GM19452 (cell line): Measurements from ENCODE around the gene TMEM184A.
"Not testable (repeated sequence)": the region's sequence is repeated elsewhere in the genome, so short reads cannot be mapped to it uniquely, and the experiment has no call there.

Experiments
- ATAC-seq: cut with Tn5 transposase; IDR thresholded peaks from one replicate; pipeline ENCODE4 v1.9.1; 2021; ENCODE audit not compliant: unreplicated experiment

TMEM184A gene

GRCh38 chr7:1529383-1530116, 26.5 kb downstream of the TMEM184A start:
- no peak for ATAC-seq

GRCh38 chr7:1526271-1526754, 29.7 kb downstream of the TMEM184A start:
- no peak for ATAC-seq

GRCh38 chr7:1525409-1525808, 30.6 kb downstream of the TMEM184A start:
- ATAC-seq = no peak

GRCh38 chr7:1523844-1524243, 32.2 kb downstream of the TMEM184A start:
- ATAC-seq = no peak

- ATAC-seq = no peak
Observed at GRCh38 chr7:1523208-1523607, 32.8 kb downstream of the TMEM184A start.

GRCh38 chr7:1521456-1521855, 34.5 kb downstream of the TMEM184A start:
- ATAC-seq = no peak

GRCh38 chr7:1520539-1521234, 35.3 kb downstream of the TMEM184A start:
- no peak for ATAC-seq

- ATAC-seq = not testable (repeated sequence)
Observed at GRCh38 chr7:1519322-1519922, 36.6 kb downstream of the TMEM184A start.

- no peak for ATAC-seq
Observed at GRCh38 chr7:1516586-1517251, 39.3 kb downstream of the TMEM184A start.

GRCh38 chr7:1515509-1515967, 40.5 kb downstream of the TMEM184A start:
- not testable (repeated sequence) for ATAC-seq

- ATAC-seq = no peak
Observed at GRCh38 chr7:1514995-1515401, 41.0 kb downstream of the TMEM184A start.

- ATAC-seq = no peak
Observed at GRCh38 chr7:1514407-1514806, 41.6 kb downstream of the TMEM184A start.

- no peak for ATAC-seq
Observed at GRCh38 chr7:1513657-1514095, 42.3 kb downstream of the TMEM184A start.

- no peak for ATAC-seq
Observed at GRCh38 chr7:1512781-1513656, 43.0 kb downstream of the TMEM184A start.

GRCh38 chr7:1511444-1512422, 44.3 kb downstream of the TMEM184A start:
- ATAC-seq = no peak

GRCh38 chr7:1510780-1511154, 45.2 kb downstream of the TMEM184A start:
- ATAC-seq = no peak

- no peak for ATAC-seq
Observed at GRCh38 chr7:1509226-1509625, 46.8 kb downstream of the TMEM184A start.

GRCh38 chr7:1508277-1508758, 47.7 kb downstream of the TMEM184A start:
- no peak for ATAC-seq
